Measurements from ENCODE around the gene SRSF8.
"Not testable (repeated sequence)": the region's sequence is repeated elsewhere in the genome, so short reads cannot be mapped to it uniquely, and the experiment has no call there.

Gene SRSF8, protein sequence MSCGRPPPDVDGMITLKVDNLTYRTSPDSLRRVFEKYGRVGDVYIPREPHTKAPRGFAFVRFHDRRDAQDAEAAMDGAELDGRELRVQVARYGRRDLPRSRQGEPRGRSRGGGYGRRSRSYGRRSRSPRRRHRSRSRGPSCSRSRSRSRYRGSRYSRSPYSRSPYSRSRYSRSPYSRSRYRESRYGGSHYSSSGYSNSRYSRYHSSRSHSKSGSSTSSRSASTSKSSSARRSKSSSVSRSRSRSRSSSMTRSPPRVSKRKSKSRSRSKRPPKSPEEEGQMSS

DNA sequence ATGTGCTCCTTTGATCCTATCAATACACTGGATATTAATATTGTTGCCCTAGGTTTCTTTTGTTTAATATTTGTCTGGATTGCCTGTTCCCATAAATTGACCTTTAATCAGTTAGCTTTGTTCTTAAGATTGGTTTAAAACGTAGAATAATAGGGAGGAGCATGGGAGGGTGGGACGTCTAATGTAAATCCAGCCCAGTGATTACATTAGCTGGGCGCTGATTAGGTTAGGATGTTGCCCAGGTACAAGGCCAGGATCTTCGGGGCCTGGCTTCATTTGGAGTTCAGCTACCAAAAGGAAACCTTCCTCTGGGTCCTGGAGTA lies at the start of gene SRSF8:
Gene SRSF8, plus strand, starts transcription at position 204 of the 323 bp plus-strand sequence. CDS start 308 bp downstream, outside the sequence.
- no peak for DNase-seq

DNA sequence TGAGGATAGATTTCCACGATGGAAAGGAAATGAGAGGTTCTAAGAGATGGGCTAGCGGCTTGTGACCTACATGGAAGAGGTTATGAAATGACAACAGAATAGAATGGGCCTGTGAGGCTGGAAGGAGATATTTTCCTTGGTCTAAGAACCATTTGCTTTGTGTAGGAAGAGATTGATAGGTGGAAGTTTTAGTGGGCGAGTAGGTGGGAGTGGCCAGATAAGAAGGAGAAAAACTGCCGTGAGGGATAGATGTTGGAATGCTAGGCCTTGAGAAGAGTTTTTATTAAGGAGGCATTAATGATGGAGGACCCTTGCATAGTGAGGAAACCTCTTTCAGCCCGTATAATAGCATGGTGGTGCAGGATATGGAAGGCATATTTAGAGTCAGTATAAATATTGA lies 45.3 kb upstream of the SRSF8 start:
- DNase-seq: not testable (repeated sequence)

DNA sequence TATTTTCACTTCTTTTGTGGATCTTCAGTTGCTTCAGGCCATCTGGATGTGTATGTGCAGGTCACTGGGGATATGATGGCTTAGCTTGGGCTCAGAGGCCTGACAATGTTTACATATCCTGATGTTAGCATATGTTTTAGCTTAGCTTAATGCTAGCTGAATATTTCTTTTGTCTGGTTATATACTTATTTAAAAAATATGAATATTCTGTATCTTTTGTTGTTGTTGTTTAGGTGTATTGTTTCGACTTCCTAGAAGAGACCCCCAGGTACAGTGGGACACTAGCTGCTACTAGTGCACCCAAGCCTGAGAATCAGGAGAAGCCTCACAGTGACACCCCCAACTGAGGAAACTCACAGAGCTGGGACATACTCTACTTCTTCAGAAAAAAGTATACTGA lies 41.8 kb upstream of the SRSF8 start, which contains the start of gene KDM4E:
Gene KDM4E, plus strand, starts transcription at position 301 of the 400 bp plus-strand sequence. CDS start 300 bp downstream, outside the sequence.
- no peak for DNase-seq

DNA sequence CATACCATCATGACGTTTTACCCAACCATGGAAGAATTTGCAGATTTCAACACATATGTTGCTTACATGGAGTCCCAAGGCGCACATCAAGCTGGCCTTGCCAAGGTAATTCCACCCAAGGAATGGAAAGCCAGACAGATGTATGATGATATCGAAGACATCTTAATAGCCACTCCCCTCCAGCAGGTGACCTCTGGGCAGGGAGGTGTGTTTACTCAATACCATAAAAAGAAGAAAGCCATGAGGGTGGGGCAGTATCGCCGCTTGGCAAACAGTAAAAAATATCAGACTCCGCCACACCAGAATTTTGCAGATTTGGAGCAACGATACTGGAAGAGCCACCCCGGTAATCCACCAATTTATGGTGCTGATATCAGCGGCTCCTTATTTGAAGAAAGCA lies 41.1 kb upstream of the SRSF8 start:
- not testable (repeated sequence) for DNase-seq

DNA sequence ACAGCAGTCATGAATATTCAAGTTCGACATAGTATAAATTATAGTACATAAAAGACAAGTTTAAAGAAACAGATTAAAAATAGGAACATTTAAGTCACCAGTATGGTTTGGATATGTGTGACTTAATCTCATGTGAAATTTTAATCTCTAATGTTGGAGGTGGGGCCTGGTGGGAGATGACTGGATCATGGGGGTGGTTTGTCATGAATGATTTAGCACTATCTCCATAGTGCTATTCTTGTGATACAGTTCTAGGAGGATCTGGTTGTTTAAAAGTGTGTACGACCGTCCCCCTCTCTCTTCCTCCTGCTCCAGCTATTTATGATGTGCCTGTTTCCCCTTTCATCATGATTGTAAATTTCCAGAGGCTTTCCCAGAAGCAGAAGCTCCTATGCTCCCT lies 38.4 kb upstream of the SRSF8 start:
- no peak for DNase-seq

DNA sequence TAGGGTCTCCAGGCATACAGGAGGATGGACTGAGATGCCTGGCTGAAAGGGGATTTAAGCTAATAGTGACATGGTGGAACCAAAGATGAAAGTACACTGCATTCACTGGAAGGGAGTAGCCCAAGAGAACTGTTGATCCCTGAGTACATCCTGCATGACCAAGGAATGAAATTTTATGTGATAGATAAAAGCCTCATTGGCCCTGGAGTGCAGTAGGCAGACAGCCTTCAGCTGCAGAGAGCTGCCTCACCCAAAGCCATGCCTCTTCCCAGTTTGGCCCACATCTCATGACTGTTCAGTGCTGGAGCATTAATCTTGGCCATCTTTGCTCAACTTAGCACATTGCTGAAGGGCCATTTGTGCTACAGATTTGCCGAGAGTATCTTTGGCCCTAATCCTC lies 33.7 kb upstream of the SRSF8 start:
- DNase-seq: no peak

DNA sequence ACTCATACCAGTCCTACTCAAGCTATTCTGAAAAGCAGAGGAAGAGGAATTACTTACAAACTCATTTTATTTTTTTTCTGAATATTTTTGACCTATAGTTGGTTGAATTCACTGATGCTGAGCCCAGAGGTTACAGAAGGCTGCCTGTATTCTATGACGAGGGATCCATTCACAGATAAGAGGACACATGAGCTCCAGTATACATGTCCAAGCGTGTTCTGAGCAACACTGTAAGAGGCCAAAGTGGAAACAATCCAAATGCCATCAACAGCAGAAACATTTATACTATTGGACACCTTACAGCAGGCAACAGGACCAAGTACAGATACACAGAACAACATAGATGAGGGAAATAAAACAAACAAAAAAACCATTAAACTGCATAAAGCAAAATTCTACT lies 31.4 kb upstream of the SRSF8 start:
- no peak for DNase-seq

DNA sequence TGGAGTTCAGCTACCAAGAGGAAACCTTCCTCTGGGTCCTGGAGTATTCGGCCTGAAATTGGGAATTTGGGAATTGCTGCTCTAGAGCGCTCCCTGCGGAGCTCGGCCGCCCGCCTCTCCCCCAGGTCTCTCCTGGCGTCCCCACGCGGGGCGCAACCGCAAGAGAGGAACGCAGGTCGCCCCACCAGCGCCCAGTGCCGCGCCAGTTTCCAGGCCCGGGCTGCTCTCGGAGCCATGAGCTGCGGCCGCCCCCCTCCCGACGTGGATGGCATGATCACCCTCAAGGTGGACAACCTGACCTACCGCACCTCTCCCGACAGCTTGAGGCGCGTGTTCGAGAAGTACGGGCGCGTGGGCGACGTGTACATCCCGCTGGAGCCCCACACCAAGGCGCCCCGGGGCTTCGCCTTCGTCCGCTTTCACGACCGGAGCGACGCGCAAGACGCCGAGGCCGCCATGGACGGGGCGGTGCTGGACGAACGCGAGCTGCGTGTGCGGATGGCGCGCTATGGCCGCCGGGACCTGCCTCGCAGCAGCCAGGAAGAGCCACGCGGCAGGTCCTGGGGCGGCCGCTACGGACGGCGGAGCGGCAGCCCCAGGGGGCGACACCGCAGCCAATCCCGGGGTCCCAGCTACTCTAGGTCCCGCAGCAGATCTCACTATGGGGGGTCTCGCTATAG lies 29.2 kb upstream of the SRSF8 start:
- DNase-seq: not testable (repeated sequence)

DNA sequence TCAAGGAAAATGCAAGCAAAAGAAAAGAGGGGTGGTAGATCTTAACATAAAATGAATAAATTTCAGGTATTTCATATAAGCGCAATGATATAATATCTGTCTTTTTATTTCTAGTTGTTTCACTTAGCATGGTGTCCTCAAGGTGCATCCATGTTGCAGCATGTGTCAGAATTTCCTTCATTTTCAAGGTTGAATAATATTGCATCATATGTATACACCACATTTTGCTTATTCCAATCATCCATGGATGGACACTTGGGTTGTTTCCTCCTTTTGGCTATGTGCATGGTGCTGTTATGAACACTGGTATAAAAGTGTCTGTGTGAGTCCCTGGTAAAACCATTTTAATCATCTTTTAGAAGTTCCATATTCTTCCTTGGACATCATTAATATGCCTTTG lies 24.5 kb upstream of the SRSF8 start:
- no peak for DNase-seq

DNA sequence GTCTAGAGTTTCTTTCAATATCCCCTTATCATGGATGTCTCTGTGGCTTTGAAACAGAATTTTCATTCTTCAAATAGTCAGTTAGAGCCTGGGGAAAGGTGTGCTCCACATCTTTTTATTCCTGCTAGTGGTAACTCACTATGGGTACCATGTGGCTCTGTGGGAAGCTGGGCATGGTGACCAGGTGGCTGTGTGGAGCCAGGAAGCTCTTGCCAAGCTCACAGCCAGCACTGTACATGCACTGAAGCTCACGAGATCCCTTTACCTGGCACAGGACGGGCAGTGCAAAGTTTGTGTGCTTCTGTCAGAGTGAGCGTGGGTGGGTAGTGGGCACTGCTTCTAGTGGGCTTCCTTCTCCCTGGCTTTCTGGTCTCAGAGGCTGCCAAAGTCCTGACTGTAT lies 23.8 kb upstream of the SRSF8 start:
- no peak for DNase-seq

DNA sequence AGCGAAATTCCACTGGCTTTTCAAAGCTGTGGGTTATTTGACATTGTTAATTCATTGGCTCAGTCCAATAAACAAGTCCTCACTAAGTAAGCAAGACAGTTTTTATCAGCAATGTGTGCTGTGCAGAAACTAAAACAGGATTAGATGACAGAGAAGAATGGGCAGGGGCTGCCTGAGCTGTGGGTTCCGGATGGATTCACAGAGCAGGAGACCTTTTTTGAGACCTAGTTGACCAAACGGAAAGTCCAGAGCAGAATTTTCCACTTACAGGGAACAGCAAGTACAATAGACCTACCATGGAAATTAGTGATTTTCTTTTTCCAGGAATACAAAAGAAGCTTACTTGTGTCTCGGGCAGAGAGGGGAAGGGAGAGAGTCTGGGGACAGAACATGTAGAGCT lies 22.7 kb upstream of the SRSF8 start:
- DNase-seq: no peak

DNA sequence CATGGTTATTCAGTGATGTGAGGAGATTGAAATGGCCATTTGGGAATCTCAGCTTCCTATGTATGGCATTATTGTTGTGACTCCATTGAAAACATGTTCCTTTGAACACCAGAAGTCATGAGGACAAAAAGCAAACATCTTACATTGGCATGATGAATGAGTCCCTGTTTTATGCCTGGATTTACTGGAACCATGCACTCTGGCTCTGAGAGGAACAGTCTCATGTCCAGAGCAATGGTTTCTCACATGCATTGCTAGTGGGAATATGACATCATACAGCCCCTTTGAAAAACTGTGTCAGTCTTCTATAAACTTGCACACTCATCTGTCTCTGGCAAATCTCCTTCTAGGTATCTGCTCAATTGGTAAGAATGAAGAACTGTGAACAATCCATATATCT lies 20.9 kb upstream of the SRSF8 start:
- no peak for DNase-seq

DNA sequence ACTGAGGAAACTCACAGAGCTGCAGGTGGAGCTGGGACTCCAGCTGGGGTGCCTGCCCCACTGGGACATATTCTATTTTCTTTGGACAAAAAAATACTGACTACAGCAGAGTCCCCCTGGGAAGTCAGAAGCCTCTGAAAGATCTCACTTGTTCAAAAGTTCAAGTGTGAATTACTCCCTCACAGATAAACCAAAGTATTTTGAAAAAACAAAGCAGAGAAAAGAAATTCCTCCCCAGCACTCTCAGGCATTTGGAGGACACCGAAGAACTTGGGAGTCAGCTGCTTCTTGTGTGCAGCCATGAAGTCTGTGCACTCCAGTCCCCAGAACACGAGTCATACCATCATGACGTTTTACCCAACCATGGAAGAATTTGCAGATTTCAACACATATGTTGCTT lies 17.6 kb upstream of the SRSF8 start, which contains the start of gene KDM4F:
Gene KDM4F, plus strand, starts transcription at position 301 of the 400 bp plus-strand sequence.
- not testable (repeated sequence) for DNase-seq

DNA sequence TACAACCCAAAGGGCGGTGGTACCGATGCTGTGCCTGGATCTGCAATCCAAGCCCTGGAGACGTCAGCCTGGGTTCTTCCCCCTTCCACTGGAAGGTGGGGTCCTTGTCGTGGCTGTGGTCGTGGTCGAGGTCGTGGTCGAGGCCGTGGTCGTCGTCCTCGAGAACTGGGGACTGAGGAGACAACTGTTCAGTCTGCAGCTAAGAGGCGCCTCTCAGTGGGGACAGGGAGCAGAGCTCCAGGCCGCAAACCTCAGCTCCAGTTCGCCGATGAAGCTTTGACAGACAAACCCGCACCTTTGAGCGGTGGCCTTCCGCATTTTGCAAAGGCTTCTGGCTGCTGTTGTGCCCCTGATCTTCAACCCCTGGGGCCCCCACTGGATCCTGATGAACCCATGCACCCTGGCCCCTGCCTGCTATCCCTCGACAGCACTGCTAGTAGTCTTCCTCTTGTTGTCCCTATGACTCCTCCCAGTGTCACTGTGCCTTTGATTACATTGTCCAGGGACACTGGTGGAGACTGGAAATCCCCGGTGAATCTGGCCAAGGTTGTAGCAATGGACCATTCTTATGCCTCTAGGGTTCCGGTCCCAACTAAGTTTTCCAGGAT lies 16.0 kb upstream of the SRSF8 start:
- DNase-seq: no peak

DNA sequence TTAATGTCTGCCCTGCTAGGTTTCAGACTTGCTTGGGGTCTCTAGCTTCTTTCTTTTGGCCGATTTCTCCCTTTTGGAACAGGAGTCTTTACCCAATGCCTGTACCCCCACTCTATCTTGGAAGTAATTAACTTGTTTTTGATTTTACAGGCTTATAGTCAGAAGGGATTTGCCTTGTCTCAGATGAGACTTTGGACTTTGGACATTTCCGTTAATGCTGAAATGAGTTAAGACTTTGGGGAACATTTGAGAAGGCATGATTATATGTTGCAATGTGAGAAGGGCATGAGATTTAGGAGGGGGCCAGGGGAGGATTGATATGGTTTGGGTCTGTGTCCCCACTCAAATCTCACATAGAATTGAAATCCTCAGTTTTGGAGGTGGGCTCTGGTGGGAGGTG lies 12.4 kb upstream of the SRSF8 start:
- no peak for DNase-seq

DNA sequence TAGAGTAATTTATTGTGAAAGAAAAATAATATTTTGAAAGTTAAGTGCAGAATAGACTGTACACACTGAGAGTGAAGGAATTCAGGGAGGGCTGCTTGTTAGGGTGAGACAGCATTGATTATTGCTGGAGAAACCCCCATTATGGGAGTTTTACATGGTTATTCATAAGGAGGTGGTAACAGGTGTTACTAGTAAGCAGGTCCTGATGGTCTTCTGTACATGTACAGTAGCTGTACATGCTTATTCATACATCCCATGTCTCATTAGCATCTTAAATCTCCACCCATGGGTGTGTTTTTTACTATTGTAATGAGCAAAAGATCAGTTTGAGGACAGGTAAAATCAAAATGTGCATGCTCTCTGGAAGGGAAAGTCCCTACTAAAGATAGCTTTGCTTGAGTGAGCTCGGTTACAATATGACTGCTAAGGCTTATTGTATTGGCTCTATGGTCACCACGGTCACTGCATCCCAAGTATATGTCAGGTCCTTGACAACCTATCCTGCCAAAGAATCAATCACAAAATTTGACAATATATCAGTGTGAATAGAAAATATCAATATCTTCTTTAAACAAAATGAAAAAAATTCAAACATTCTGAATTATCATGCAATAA lies 11.3 kb upstream of the SRSF8 start:
- DNase-seq: no peak

DNA sequence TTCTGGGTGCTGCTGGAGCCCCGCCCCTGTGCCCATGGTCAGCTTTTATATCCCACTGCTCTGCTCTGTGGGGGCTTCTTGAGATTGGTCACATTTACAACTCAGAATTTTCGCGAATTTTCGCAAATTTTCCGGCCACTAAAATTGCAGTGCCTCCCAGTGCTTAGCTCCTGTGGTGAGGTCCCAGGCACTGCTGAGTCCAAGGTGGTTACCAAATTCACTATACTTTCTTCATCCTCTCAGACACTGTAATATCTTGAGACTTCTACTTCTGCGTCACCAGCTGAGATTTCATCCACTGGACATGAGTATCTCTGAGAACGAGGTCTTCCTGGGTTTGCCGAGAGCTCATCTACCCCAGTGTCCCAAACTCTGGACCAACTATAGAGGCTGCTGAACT lies 8.8 kb upstream of the SRSF8 start:
- no peak for DNase-seq

DNA sequence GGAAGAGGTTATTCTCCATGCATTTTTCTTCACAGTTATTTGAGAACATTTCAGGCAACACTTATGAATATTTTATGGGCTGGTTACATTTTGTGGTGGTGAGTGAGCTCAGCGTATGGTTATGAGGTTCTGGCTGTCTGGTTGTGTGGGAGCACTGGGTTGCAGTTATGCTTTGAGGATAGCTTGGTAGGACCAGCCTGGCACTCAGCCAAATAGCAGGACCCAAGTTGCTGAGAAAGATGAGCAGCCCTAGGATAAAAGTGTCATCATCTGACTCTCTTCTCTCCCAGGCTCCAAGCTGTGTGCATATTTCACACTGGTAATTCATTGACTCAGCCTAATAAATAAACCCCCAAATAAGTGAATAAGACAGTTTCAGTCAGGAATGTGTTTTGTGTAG lies 8.1 kb upstream of the SRSF8 start:
- DNase-seq: no peak

DNA sequence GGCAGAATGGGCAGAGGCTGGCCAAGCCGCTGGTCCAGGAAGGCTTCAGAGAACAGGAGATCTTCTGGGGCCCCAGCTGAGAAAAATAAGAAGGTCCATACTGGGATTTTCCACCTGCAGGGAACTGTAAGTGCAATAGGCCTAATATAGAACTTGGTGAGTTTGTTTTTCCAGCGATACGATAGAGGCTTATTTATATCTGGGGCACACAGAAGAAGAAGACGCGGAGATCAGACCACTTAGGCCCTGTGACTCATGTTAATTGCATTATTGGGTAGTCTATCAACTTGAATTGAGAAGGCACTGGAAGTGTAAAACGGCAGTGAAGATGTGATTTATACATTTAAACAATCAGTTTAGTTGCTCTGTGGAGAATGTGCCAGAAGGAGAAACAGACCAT lies 7.7 kb upstream of the SRSF8 start:
- no peak for DNase-seq

DNA sequence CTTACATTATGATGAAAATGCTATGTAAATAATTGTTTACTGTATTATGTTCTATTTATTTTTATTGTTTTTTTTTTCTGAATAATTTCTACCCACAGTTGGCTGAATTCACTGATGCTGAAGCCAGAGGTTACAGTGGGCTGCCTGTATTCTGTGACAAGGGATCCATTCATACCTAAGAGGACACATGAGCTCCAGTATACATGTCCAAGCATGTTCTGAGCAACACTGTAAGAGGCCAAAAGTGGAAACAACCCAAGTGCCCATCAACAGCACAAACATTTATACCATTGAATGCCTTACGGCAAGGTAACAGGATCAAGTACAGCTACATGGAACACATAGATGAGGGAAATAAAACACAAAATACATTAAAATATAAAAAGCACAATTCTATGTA lies 1.4 kb upstream of the SRSF8 start:
- peak; percentile 16 for DNase-seq

DNA sequence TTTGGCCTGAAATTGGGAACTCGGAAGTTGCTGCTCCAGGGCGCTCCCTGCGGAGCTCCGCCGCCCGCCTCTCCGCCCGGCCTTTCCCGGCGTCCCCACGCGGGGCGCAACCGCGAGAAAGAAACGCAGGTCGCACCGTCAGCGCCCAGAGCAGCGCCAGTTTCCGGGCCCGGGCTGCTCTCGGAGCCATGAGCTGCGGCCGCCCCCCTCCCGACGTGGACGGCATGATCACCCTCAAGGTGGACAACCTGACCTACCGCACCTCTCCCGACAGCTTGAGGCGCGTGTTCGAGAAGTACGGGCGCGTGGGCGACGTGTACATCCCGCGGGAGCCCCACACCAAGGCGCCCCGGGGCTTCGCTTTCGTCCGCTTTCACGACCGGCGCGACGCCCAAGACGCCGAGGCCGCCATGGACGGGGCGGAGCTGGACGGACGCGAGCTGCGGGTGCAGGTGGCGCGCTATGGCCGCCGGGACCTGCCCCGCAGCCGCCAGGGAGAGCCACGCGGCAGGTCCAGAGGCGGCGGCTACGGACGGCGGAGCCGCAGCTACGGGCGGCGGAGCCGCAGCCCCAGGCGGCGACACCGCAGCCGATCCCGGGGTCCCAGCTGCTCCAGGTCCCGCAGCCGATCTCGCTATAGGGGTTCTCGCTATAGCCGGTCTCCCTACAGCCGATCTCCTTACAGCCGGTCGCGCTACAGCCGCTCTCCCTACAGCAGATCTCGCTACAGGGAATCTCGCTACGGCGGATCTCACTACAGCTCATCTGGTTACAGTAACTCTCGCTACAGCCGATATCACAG lies 521 bp downstream of the SRSF8 start:
- DNase-seq: peak; percentile 94

DNA sequence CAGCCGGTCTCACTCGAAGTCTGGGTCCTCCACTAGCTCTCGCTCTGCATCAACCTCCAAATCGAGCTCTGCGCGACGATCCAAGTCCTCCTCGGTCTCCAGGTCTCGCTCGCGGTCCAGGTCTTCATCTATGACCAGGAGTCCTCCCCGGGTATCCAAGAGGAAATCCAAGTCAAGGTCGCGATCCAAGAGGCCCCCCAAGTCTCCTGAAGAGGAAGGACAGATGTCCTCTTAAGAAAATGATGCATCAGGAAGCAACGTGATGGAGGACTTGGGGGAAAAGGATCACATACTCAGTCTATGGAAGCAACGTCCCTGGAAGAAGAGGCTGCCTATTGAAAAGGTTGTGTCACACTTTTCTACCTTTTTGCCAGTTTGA lies 1.1 kb downstream of the SRSF8 start:
- DNase-seq: no peak

DNA sequence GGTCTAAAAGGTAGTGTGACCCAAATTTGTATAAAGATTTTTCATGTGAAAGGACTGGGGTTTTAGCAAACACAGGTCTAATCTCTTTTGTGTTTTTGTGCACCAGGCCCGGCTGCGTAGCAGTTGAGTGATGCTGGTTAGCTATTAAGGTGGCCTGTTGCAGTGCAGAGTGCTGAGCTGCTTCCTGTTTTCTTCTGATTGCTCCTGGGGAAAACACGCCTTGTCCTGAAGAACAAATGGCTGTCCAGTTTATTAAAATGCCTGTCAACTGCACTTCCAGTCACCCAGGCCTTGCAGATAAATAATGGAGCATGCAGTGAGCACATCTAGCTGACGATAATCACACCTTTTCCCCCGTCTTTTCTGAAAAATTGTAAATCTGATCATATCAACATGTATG lies 1.8 kb downstream of the SRSF8 start:
- DNase-seq: peak; percentile 98
